Natural killer cell treated with Interleukin-12 subunit alpha and Interleukin-12 subunit beta and Interleukin-15 and Interleukin-18, amount 100 ng/mL, for 72 hours (primary cell): Measurements from ENCODE around the gene ZSCAN1. TPM values are rescaled to one million over a fixed set of nuclear protein-coding genes. Genes with fewer than 3 reads are reported as not detected.
A peak's percentile ranks its signal among the peaks of the same experiment; 100 is the strongest.

Experiments
- ATAC-seq, 2 donors: fragments of 150-1000 bp; cut with Tn5 transposase in 1 of 2; sonication (Bioruptor Pico), chemical (Tn5 transposase) in 1 of 2; 2 replicates each; pipeline ENCODE4 v1.10.0; 2021
- DNase-seq: peaks from one replicate; pipeline ENCODE4 v3.0.0; 2022; ENCODE audit warnings: low spot score
- H3K27ac Mint-ChIP-seq, 2 donors: 1 replicate in 1 of 2; 2 replicates in 1 of 2; pipeline ENCODE4 v1.8.0; 2022; ENCODE audit warnings: mixed read lengths in 2 of 2, mild to moderate bottlenecking in 1 of 2, moderate library complexity in 1 of 2
- H3K27me3 Mint-ChIP-seq, 2 donors: 1 replicate in 1 of 2; 2 replicates in 1 of 2; pipeline ENCODE4 v1.8.0; 2022; ENCODE audit warnings: mixed read lengths in 2 of 2
- H3K36me3 Mint-ChIP-seq: one replicate; pipeline ENCODE4 v1.8.0; 2022; ENCODE audit warnings: mixed read lengths
- H3K4me1 Mint-ChIP-seq, 2 donors: 1 replicate in 1 of 2; 2 replicates in 1 of 2; pipeline ENCODE4 v1.8.0; 2022; ENCODE audit warnings: low read depth in 2 of 2, mixed read lengths in 2 of 2, mild to moderate bottlenecking in 1 of 2
- H3K4me3 Mint-ChIP-seq: one replicate; pipeline ENCODE4 v1.8.0; 2022; ENCODE audit warnings: mixed read lengths
- H3K9me3 Mint-ChIP-seq: 2 replicates; pipeline ENCODE4 v1.8.0; 2022; ENCODE audit warnings: mixed read lengths
- total RNA-seq, 2 donors: library from RNA; stranded (reverse); gene quantifications; one replicate each; pipeline ENCODE4 v1.2.3, GENCODE V29; 2022

ZSCAN1 gene
- total RNA-seq, 2 donors from 2014 or later, result not detected

- DNase-seq (no peak), ATAC-seq (peak in 1 of 2 donors; percentile 13)
- H3K4me1 Mint-ChIP-seq, result no peaks in the 10 kb centered on the region
- H3K36me3 Mint-ChIP-seq, result peaks cover 19% of the 10 kb centered on the region
- H3K4me3 Mint-ChIP-seq, result no peak overlapping the region
- no peak overlapping the region for H3K27ac Mint-ChIP-seq
- peaks cover 17% of the 10 kb centered on the region for H3K9me3 Mint-ChIP-seq
- H3K27me3 Mint-ChIP-seq, result no peaks in the 10 kb centered on the region
Measured at GRCh38 chr19:58045411-58046050, 11.7 kb downstream of the ZSCAN1 start.

GRCh38 chr19:58046856-58047255, 13.0 kb downstream of the ZSCAN1 start:
- no peaks in the 10 kb centered on the region for H3K27me3 Mint-ChIP-seq
- H3K4me3 Mint-ChIP-seq, result no peak overlapping the region
- no peaks in the 10 kb centered on the region for H3K4me1 Mint-ChIP-seq
- DNase-seq (no peak), ATAC-seq (no peak)
- H3K27ac Mint-ChIP-seq, result no peak overlapping the region
- H3K9me3 Mint-ChIP-seq, result peaks cover 15% of the 10 kb centered on the region
- H3K36me3 Mint-ChIP-seq, result peaks cover 16% of the 10 kb centered on the region

DNA sequence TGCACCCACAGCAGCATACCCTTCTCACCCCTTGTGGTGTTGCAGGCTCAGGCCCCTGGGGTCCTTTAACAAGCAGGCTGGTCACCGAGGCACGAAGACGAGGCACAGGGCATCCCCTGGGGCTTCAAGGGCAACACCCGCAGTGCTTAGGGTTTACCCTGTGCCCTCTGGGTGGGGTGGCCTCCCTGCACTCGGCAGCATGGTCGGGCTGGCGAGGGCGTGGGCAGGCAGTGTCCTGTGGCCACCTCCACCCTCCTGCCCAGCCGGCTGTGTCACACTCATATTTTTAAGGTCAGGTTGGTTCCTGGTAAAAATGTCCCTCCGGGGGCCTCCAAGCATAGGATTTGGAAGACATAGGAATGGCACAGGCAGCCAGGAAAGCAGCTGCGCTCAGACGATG, 13.8 kb downstream of the ZSCAN1 start:
- H3K4me3 Mint-ChIP-seq, result no peak overlapping the region
- no peak overlapping the region for H3K27ac Mint-ChIP-seq
- ATAC-seq (no peak), DNase-seq (no peak)
- peaks cover 14% of the 10 kb centered on the region for H3K9me3 Mint-ChIP-seq
- peaks cover 14% of the 10 kb centered on the region for H3K36me3 Mint-ChIP-seq
- no peaks in the 10 kb centered on the region for H3K4me1 Mint-ChIP-seq
- no peaks in the 10 kb centered on the region for H3K27me3 Mint-ChIP-seq

DNA sequence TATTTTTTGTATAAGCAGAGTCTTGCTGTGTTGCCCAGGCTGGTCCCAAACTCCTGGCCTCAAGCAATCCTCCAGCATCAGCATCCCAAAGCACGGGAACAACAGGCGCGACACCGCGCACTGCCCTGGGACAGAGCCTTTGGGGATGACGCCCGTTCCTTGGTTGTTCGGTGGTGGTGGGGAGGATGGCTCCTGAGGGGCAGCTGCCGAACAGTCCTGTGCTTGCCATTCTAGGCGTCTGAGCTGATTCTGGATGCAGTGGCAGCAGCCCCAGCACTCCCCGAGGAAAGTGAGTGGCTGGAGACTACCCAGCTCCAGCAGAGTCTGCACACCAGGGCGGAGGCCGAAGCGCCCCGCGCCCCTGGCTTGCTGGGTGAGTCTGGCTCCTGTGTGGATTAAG, 18.4 kb downstream of the ZSCAN1 start:
- ATAC-seq, result no peak
- peaks cover 6% of the 10 kb centered on the region for H3K36me3 Mint-ChIP-seq
- no peak overlapping the region for H3K27ac Mint-ChIP-seq
- H3K4me1 Mint-ChIP-seq, result peaks cover 0 to 8% of the 10 kb centered on the region in 2 donors
- DNase-seq, result no peak
- no peak overlapping the region for H3K4me3 Mint-ChIP-seq
- H3K9me3 Mint-ChIP-seq, result peaks cover 17% of the 10 kb centered on the region
- peaks cover 0 to 12% of the 10 kb centered on the region in 2 donors for H3K27me3 Mint-ChIP-seq

DNA sequence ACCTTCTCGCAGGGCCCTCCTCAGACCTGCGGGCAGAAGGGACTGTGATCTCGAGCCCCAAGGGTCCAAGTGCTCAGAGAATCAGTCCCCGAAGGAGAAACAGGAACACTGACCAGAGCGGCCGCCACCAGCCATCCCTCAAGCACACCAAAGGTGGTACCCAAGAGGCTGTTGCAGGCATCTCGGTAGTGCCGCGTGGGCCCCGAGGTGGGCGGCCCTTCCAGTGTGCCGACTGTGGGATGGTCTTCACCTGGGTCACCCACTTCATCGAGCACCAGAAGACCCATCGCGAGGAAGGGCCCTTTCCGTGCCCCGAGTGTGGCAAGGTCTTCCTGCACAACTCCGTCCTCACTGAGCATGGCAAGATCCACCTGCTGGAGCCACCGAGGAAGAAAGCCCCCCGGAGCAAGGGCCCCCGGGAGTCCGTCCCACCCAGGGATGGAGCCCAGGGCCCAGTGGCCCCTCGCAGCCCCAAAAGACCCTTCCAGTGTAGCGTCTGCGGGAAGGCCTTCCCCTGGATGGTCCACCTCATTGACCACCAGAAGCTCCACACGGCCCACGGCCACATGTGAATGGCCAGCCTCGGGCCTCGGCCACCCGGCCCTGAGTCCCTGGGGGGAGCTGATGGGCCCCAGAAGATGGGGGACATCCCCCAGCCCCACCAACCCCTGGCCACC, 19.8 kb downstream of the ZSCAN1 start:
- Mint-ChIP-seq H3K4me1 (peaks cover 0 to 10% of the 10 kb centered on the region in 2 donors), H3K36me3 (peaks cover 9% of the 10 kb centered on the region), H3K27ac (no peak overlapping the region), H3K27me3 (peaks cover 0 to 12% of the 10 kb centered on the region in 2 donors), H3K9me3 (peaks cover 19% of the 10 kb centered on the region), H3K4me3 (no peak overlapping the region)
- ATAC-seq (no peak), DNase-seq (no peak)

GRCh38 chr19:58054901-58055874, 21.4 kb downstream of the ZSCAN1 start:
- Mint-ChIP-seq H3K27ac (no peak overlapping the region), H3K4me1 (peaks cover 0 to 14% of the 10 kb centered on the region in 2 donors), H3K27me3 (peaks cover 0 to 12% of the 10 kb centered on the region in 2 donors), H3K4me3 (no peak overlapping the region), H3K36me3 (peaks cover 7% of the 10 kb centered on the region), H3K9me3 (peaks cover 16% of the 10 kb centered on the region)
- no peak for ATAC-seq
- DNase-seq, result no peak

DNA sequence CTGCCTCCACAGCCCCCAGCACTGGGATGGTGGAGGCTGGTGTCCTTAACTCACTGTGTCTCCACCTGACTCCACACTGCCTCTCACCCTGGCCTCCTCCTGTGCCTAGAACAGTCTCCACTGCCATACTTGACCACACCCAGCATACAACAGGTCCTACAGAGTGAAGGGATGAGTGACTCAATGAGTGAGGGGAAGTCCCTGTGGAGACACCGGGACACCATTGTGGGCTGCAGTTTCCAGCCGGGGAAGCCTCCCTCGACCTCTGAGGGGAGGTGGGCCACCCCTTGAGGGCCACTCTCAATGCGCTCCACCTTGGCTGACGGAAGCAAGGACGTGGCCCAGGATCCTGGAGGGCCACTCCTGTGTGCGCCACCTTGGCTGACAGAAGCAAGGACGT, 22.4 kb downstream of the ZSCAN1 start:
- H3K4me1 Mint-ChIP-seq, result peaks cover 0 to 14% of the 10 kb centered on the region in 2 donors
- ATAC-seq (no peak), DNase-seq (no peak)
- peaks cover 7% of the 10 kb centered on the region for H3K36me3 Mint-ChIP-seq
- H3K27me3 Mint-ChIP-seq, result peaks cover 0 to 12% of the 10 kb centered on the region in 2 donors
- H3K4me3 Mint-ChIP-seq, result no peak overlapping the region
- H3K27ac Mint-ChIP-seq, result no peak overlapping the region
- H3K9me3 Mint-ChIP-seq, result peaks cover 16% of the 10 kb centered on the region

- Mint-ChIP-seq H3K4me3 (no peak overlapping the region), H3K27me3 (peaks cover 0 to 12% of the 10 kb centered on the region in 2 donors), H3K4me1 (peaks cover 0 to 14% of the 10 kb centered on the region in 2 donors), H3K36me3 (peaks cover 7% of the 10 kb centered on the region), H3K9me3 (peaks cover 16% of the 10 kb centered on the region), H3K27ac (no peak overlapping the region)
- no peak for ATAC-seq
- DNase-seq, result no peak
Measured at GRCh38 chr19:58056861-58057260, 23.0 kb downstream of the ZSCAN1 start.

DNA sequence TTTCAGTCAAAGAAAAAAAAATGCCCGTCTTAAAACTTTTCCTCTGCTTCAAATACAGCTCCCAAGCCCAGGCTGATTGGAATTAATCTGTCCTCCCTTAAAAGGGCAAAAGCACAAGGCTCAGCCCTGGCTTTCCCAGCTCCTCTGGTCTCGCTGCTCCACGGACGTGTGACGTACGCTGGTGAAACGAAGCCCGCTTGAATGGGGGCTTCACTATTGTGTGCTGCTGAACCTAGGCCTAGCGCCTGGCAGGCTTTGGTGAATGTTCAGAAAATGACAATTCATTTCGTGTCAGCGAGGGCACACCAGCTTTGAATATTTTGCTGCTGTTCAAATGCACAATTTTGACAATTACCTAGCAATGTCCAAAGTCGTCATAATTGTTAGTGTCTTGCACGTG, 24.6 kb downstream of the ZSCAN1 start:
- Mint-ChIP-seq H3K36me3 (peaks cover 8% of the 10 kb centered on the region), H3K27me3 (peaks cover 0 to 12% of the 10 kb centered on the region in 2 donors), H3K4me1 (peaks cover 0 to 14% of the 10 kb centered on the region in 2 donors), H3K27ac (peak overlapping the region in 1 of 2 donors; percentile 62), H3K9me3 (peaks cover 16% of the 10 kb centered on the region), H3K4me3 (peak overlapping the region; percentile 79)
- ATAC-seq, result no peak
- no peak for DNase-seq

GRCh38 chr19:58059003-58059670, 25.3 kb downstream of the ZSCAN1 start, which contains the start of gene ZNF135:
Gene ZNF135, plus strand, starts transcription at chr19:58059282. Its CDS starts 721 bp downstream, at chr19:58060003.
- H3K27ac Mint-ChIP-seq, result peak within 1 kb of the TSS in 1 of 2 donors; percentile 62
- ATAC-seq, result peak; percentile 78 to 92
- peaks cover 13% of the 10 kb centered on the region for H3K36me3 Mint-ChIP-seq
- H3K4me3 Mint-ChIP-seq, result peak within 1 kb of the TSS; percentile 79
- peaks cover 0 to 14% of the 10 kb centered on the region in 2 donors for H3K4me1 Mint-ChIP-seq
- H3K27me3 Mint-ChIP-seq, result peaks cover 0 to 12% of the 10 kb centered on the region in 2 donors
- peaks cover 20% of the 10 kb centered on the region for H3K9me3 Mint-ChIP-seq
- DNase-seq, result peak; percentile 83

GRCh38 chr19:58059671-58060078, 25.9 kb downstream of the ZSCAN1 start:
- DNase-seq (no peak), ATAC-seq (peak in 1 of 2 donors; percentile 19)
- peaks cover 13% of the 10 kb centered on the region for H3K36me3 Mint-ChIP-seq
- peaks cover 0 to 12% of the 10 kb centered on the region in 2 donors for H3K27me3 Mint-ChIP-seq
- peaks cover 0 to 14% of the 10 kb centered on the region in 2 donors for H3K4me1 Mint-ChIP-seq
- peak overlapping the region; percentile 66 for H3K4me3 Mint-ChIP-seq
- H3K9me3 Mint-ChIP-seq, result peaks cover 20% of the 10 kb centered on the region
- H3K27ac Mint-ChIP-seq, result no peak overlapping the region

DNA sequence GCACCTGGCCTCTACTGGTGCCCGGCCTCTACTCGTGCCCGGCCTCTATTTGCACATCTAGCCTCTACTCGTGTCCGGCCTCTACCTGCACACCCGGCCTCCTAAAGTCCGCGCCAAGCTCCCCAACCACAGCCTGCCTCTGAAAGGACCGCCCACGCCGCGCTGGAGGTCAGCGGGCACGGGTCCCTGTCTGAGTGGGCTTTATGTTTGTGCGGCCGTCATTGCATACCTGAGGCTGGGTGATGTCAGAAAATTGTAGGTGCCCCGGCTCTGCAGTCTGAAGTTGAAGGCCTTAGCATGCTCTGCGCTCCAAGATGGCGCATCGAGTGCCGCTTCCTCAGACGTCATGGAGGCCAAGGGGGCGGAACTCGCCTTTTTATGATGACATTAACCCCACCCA, 26.4 kb downstream of the ZSCAN1 start:
- H3K4me1 Mint-ChIP-seq, result peaks cover 0 to 12% of the 10 kb centered on the region in 2 donors
- ATAC-seq (no peak), DNase-seq (no peak)
- H3K36me3 Mint-ChIP-seq, result peaks cover 13% of the 10 kb centered on the region
- peaks cover 0 to 11% of the 10 kb centered on the region in 2 donors for H3K27me3 Mint-ChIP-seq
- peaks cover 18% of the 10 kb centered on the region for H3K9me3 Mint-ChIP-seq
- no peak overlapping the region for H3K27ac Mint-ChIP-seq
- peak overlapping the region; percentile 66 for H3K4me3 Mint-ChIP-seq

DNA sequence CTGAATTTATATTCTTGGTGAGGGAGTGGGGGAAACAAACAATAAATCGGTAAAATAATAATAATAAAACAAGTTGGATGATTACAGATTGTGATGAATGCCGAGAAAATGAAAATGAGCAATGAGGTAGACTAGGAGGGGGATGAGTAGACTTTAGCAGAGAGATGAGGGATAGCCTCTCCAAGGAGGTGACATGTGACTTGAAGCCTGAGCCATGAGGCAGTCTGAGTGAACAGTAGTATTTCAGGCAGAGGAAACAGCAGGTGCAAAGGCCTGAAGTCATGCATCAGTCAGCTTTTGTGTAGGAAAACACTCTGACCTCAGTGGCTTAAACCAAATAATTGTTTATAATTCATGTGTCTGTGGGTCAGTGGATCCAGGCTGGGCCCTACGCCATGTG, 29.9 kb downstream of the ZSCAN1 start:
- Mint-ChIP-seq H3K4me3 (no peak overlapping the region), H3K27me3 (no peaks in the 10 kb centered on the region), H3K4me1 (peaks cover 0 to 4% of the 10 kb centered on the region in 2 donors), H3K27ac (no peak overlapping the region), H3K9me3 (peaks cover 23% of the 10 kb centered on the region), H3K36me3 (peaks cover 40% of the 10 kb centered on the region)
- ATAC-seq (no peak), DNase-seq (no peak)
